C4-2B (cell line): Measurements from ENCODE around the gene ARHGAP10.

ENCODE experiments used
- H3K27ac ChIP-seq: fragments of 450-650 bp; 2 replicates; pipeline ENCODE4 v1.5.1; 2017
- CTCF ChIP-seq: fragments of 450-650 bp; conservative IDR thresholded peaks from 2 replicates; pipeline ENCODE4 v1.5.1; 2017; ENCODE audit warnings: mild to moderate bottlenecking
- ZFX ChIP-seq: fragments of 450-650 bp; IDR thresholded peaks from 2 replicates; pipeline ENCODE4 v1.6.1; 2017

ARHGAP10 gene

GRCh38 chr4:147929746-147930145 lies 197.9 kb downstream of the ARHGAP10 start:
- TF ChIP-seq CTCF (no peak), ZFX (no peak)
- no peak overlapping the region for H3K27ac ChIP-seq

GRCh38 chr4:147933316-147933715 lies 201.4 kb downstream of the ARHGAP10 start:
- no peak overlapping the region for H3K27ac ChIP-seq

GRCh38 chr4:147933779-147934178 lies 201.9 kb downstream of the ARHGAP10 start:
- no peak overlapping the region for H3K27ac ChIP-seq
- TF ChIP-seq ZFX = no peak
- no peak for TF ChIP-seq CTCF

More at GRCh38 chr4:147933316-147933715, 201.4 kb downstream of the ARHGAP10 start:
- TF ChIP-seq ZFX = no peak
- no peak for TF ChIP-seq CTCF

GRCh38 chr4:147938496-147938895 lies 206.6 kb downstream of the ARHGAP10 start:
- TF ChIP-seq CTCF (no peak), ZFX (no peak)

GRCh38 chr4:147940171-147940570 lies 208.3 kb downstream of the ARHGAP10 start:
- no peak for TF ChIP-seq CTCF
- no peak for TF ChIP-seq ZFX
- no peak overlapping the region; the same call in 1 of the 2 replicates for H3K27ac ChIP-seq

More at GRCh38 chr4:147938496-147938895, 206.6 kb downstream of the ARHGAP10 start:
- H3K27ac ChIP-seq = no peak overlapping the region

GRCh38 chr4:147941373-147941772 lies 209.5 kb downstream of the ARHGAP10 start:
- TF ChIP-seq ZFX (no peak), CTCF (no peak)
- no peak overlapping the region for H3K27ac ChIP-seq

GRCh38 chr4:147942729-147943128 lies 210.8 kb downstream of the ARHGAP10 start:
- no peak overlapping the region for H3K27ac ChIP-seq
- TF ChIP-seq CTCF (no peak), ZFX (no peak)
